ENCODE measurements around the gene SNRPD3.

Gene SNRPD3

GRCh38 chr22:24550028-24550901 lies 5.5 kb upstream of the SNRPD3 start:
- H3K27ac ChIP-seq: no peak overlapping the region
- TF ChIP-seq ZFX (IDR thresholded peaks at IDR 0.05; ENCODE audit: borderline replicate concordance) (no peak), CTCF (IDR thresholded peaks at IDR 0.05) (no peak)

GRCh38 chr22:24550902-24551435 lies 4.8 kb upstream of the SNRPD3 start:
- no peak for TF ChIP-seq ZFX (IDR thresholded peaks at IDR 0.05; ENCODE audit: borderline replicate concordance)
- no peak for TF ChIP-seq CTCF (IDR thresholded peaks at IDR 0.05)
- no peak overlapping the region for H3K27ac ChIP-seq

- H3K27ac ChIP-seq: peak overlapping the region; percentile 94; the same call in 1 of the 2 replicates
These were observed 3.1 kb upstream of the SNRPD3 start for GRCh38 chr22:24552503-24553286.

GRCh38 chr22:24553597-24554312 lies 2.0 kb upstream of the SNRPD3 start:
- peak overlapping the region; percentile 94 for H3K27ac ChIP-seq
- TF ChIP-seq ZFX (IDR thresholded peaks at IDR 0.05; ENCODE audit: borderline replicate concordance) (no peak), CTCF (IDR thresholded peaks at IDR 0.05) (no peak)

GRCh38 chr22:24554313-24555164 lies 1.3 kb upstream of the SNRPD3 start, which contains the start of gene GUCD1:
TSS of gene GUCD1 (minus strand) at chr22:24555138. CDS start at chr22:24554991, 147 bp downstream.
- H3K27ac ChIP-seq: peak within 1 kb of the TSS; percentile 94
- TF ChIP-seq CTCF (IDR thresholded peaks at IDR 0.05): no peak
- TF ChIP-seq ZFX (IDR thresholded peaks at IDR 0.05; ENCODE audit: borderline replicate concordance): no peak

GRCh38 chr22:24559471-24559870 lies 3.7 kb downstream of the SNRPD3 start:
- H3K27ac ChIP-seq: no peak overlapping the region
- TF ChIP-seq ZFX (IDR thresholded peaks at IDR 0.05; ENCODE audit: borderline replicate concordance) (no peak), CTCF (IDR thresholded peaks at IDR 0.05) (no peak)

Measured in 22Rv1 (cell line).